Stimulated activated CD4-positive, alpha-beta T cell treated with anti-CD3 and anti-CD28 coated beads, Interleukin-4, amount 100 ng/mL, for 48 hours (primary cell): Measurements from ENCODE around the gene USP36.
A peak's percentile ranks its signal among the peaks of the same experiment; 100 is the strongest.
"Not testable (repeated sequence)": the region's sequence is repeated elsewhere in the genome, so short reads cannot be mapped to it uniquely, and the experiment has no call there.

Experiments
- DNase-seq, 2 donors: peaks; one replicate each; pipeline ENCODE4 v3.0.0-alpha.2; 2020; ENCODE audit warnings: low read depth in 2 of 2

The USP36 gene

DNA sequence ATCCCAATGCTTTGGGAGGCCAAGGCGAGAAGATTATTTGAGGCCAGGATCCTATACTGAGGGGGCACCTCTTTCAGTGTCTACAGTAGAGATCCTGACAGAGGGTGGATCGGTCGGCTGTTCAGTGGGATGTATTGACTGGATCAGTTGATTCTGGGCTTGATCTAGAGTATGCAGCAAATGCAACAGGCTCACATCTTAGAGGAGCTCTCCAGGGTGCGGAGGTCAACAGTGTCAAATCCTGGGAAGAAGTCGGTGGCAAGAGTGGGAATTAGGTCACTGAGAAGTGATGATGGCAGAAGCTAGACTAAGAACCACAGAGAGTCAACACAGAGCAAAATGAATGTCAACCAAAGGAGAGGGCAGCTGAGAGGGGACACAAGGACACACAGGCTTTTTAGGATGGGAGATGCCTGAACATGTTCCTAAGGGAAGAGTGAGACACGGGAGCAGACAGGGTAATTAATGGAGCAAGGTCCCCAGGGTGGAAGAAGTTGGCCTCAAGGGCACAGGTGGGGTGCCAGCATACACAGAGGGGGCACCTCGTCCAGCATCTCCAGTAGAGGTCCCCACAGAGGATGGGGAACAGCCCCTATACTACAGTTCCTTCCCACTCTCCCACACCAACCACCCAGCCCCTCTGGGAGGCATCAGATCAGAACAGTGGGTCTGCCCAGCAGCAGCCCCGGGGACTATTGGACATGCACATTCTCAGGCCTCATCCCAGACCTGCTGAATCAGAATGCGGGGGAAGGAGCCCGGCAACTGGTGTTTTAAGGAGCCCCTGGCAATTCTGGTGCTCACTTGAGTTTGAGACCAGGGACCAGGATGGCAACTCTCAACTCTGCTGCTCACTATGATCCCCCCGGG is 48.5 kb downstream of the USP36 start:
- DNase-seq: no peak

DNA sequence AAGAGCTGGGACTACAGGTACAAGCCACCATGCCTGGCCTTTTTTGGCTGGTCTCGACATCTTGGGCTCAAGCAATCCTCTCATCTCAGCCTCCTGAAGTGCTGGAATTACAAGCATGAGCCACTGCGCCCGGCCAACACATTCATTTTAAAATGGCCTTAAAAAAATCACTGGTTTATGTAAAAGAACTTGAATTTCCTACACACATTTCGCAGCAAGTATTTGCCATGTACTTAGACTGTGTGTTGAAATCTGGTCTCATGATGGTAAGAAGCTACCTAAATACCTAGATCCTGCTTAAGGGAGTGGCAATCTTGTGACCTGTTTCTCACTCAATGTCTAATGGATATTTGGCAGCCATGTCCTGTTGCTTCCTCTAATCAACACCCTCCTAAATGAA is 50.1 kb downstream of the USP36 start:
- no peak for DNase-seq

DNA sequence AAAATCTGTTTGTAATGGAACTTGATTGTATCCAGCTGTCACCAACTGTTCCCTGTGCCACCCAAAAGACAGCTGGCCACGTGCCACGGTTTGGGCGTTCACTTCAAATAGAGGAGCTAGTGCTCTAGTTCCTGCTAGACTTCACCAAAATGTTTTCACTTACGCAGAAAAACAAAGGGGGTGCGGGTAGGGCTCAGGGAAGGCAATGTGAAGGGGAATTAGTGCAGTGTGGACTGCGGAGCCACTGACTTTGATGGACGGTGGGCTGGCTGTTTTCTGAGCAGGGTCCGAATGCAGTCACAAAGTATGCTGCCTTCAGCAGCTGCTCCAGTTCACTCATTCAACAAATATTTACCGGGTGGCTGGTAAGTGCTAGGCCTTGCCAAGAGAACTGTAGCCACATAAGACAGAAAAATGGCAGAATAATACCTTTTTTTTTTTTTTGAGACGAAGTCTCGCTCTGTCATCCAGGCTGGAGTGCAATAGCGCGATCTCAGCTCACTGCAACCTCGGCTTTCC is 50.9 kb downstream of the USP36 start:
- DNase-seq: no peak

DNA sequence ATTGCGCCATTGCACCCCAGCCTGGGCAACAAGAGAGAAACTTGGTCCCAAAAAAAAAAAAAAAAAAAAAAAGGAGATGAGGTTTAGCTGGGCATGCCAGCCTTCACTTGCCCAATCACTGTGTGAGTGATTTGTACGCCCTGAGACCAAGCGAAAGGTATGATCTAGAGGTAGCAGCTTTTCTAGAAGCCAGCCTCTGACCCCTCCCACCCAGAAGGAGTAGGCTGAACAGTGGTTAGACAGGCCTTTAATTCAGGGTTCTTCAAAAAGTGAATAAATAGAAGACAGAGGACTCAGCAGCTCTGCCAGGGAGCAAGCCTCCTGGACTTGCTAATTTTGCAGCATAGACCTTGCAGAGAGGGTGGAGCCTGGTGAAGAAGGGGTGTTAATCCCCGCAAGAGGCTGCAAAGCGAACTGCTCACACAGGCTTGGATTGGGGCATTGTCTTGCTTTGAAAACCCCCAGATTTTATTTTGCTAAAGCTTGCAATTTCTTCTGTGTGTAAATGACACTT is 51.4 kb downstream of the USP36 start:
- no peak for DNase-seq

DNA sequence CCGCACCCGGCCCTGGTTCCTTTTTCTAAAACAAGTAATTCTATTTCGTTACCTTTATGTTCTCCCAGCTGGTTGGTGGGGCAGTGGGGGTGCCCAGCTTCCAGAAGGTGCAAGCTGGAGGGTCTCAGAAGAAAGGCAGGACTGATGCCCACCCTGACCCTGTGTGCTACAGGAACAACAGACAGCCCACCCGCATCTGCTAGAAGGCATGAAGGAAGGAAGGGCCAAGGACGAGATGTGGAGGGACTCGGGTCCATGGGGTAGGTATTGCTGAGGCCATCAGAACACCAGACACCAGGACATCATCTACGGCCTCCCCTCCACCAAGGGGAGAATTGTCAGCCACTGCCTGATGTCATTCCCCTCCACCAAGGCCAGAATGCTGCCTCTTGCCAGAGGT is 52.2 kb downstream of the USP36 start:
- no peak for DNase-seq

DNA sequence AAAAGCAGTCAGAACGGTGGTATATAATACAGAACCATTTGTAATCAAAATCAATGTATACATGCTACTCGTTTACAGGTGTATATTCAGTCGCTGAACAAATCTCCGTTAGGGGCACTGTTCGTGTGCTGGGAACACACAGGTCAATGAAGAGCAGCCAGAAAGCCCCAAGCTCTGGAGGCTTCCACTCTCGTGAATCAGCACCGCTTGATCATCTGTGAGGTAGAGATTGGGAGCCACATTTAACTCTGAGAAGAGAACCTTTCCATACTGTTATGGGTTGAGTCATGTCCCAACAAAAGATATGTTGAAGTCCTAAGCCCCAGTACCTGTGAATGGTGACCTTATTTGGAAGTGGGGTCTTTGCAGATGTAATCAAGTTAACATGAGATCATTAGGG is 53.2 kb downstream of the USP36 start:
- DNase-seq: no peak

DNA sequence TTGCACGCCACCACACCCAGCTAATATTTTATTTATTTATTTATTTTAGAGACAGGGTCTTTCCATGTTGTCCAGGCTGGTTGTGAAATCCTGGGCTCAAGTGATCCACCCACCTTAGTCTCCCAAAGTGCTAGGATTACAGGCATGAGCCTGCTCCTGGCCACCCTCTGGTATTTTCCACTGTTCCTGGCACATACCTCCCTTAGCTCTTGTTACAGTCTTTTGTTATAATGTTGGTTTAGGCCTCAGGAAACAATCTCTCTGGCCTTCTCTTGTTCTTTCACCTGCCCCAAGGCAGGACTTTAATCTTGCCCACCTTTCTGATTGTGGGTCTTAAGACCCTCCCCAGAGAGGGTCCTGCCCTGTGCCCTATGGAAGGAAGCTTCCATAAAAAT is 55.0 kb downstream of the USP36 start:
- DNase-seq: no peak

DNA sequence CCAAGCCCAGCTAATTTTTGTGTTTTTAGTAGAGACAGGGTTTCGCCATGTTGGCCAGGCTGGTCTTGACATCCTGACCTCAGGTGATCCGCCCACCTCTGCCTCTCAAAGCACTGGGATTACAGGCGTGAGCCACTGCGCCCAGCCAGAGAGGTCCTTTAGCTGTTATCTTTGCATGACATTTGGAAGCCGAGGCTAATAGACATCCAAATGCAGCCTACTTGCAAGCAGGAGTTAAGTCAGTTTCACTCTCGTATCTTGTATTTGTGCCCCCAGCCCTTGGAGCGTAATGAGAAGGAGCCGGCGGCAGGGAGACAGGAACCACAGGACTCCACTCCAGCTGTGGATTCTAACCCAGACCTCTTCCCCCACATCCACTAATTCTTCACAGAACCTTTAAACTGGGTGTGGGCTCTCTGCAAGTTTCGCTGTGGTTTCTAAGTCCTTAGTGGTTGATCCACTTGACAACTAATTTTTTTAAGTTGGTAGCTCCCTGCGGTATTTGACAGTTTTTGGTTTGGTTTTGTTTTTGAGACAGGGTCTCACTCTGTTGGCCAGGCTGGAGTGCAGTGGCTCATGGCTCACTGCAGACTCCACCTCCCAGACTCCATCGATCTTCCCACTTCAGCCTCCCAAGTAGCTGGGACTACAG is 55.5 kb downstream of the USP36 start:
- no peak for DNase-seq

DNA sequence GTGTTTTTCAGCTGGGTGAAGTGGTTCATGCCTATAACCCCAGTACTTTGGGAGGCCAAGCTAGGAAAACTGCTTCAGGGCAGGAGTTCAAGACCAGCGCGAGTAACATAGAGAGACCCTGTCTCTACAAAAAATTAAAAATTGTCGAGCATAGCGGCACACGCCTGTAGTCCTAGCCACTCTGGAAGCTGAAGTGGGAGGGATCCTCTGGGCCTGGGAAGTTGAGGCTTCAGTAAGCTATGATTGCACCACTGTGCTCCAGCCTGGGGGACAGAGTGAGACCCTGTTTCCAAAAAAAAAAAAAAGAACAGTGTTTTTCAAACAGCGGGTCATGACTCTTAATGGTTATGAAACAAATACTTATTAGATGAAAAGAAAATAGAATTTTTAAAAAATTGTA is 56.3 kb downstream of the USP36 start:
- no peak for DNase-seq

DNA sequence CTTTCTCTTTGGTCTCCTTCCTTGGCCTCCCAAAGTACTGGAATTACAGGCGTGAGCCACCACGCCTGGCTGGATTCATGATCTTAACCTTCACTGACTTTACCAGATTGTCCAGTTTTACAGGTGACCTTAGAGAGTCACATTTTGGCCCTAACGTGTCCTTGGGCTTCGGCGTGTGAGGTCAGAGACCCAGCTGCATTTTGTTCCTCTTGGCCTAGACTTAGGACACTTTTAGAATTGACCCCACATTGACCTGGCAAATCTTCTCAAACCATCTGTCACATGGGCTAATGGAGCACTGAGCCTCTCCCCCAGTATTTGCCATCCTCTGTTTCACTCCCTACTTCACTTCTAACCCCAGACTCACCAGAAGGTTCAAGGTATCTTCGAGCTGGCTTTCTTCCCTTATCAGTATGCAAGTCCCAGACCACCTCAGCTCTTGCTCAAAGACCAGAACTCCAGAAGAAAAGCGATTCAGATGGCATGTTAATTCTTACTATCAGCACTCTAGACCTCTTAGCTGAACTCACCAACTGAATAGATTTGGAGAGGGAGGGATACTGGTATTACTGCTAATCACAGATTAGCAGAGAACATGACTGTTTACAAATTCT is 56.8 kb downstream of the USP36 start:
- DNase-seq: no peak

DNA sequence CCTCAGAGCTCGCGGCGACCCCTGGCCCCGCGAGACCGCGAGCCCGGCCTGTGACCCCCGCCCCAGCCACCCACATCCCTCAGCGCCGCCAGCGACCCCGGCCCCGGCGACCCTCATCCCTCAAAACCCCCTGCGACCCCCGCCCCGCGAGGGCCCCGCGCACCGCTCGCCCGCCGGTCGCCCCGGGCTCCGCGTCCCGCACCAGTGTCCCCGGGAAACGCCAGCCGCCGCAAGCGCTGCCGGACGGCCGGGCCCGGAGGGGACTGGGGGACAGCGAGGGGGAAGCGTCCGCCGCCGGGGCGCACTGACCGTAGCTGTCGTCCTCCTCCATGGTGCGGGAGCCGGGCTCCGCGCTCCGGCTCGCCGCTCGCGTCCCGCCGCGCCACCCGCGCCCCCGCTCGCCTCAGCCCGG is 58.7 kb downstream of the USP36 start, which contains the start of gene CYTH1:
TSS of gene CYTH1 (minus strand) at position 381 of the 412 bp plus-strand sequence. CDS start at position 331, 50 bp downstream.
- no peak for DNase-seq

DNA sequence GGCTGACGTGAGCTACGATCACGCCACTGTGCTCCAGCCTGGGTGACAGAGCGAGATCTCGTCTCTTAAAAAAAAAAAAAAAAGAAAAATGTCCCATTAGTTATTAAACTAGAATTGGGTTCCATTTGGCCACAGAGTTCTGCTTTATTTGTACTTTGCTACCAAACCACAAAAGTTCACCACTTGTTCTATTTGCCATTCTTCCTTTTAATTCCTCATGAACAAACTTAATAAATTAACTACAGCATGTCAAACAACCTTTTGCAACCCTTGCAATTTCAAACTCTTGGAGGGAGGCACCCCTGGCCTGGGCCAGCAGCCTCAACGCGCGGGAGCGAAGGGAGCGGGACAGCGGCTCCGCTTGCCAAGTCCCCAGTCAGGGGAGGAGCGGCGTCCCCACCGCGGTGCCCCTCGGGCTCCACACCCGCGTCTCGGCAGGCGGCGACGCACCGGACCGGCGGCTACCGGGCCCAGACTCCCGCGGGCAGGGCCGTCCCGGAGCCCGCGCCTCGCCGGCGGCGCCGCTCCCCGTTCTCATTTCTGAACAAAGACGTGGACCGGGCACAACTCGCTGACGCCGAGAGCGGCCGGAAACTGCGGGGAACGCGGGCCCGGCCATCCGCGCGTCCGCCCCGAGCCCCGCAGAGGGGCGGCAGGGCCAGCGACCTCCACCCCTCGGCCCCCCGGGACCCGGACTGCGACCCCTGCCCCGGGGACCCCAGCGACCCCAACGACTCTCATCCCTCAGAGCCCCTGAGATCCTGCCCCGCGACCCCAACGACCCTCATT is 59.3 kb downstream of the USP36 start:
- DNase-seq: no peak

DNA sequence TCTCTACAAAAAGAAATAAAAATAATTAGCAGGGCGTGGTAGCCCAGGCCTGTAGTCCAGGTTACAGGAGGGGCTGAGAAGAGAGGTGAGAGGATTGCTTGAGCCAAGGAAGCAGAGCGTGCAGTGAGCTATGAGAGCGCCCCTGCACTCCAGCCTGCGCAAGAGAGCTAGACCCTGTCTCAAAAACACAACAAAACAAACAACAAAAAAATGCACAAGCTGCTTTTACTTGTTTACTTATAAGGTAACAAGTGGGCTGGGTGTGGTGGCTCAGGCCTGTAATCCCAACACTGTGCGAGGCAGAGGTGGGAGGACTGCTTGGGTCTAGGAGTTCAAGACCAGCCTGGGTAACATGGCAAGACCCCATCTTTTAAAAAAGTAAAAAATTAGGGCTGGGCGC is 60.3 kb downstream of the USP36 start:
- DNase-seq: no peak

DNA sequence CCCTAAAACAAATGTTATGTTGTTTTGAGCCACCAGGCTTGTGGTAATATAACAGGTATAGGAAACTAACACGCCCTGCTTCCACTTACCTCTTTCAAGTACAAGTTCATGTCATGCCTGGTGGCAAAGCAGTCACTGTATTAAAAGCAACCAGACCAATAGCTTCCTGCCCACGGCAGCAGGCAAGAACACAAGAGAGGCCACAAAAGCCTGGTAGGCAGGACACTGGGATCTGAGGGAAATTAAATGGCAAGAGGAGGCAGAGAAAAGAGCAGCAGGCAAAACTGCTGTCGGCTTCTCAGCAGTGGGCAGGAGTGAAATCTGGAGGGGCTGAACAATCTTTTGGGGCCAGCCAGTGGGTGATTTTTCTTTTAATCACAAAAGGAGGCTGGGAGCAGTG is 60.8 kb downstream of the USP36 start:
- no peak for DNase-seq

DNA sequence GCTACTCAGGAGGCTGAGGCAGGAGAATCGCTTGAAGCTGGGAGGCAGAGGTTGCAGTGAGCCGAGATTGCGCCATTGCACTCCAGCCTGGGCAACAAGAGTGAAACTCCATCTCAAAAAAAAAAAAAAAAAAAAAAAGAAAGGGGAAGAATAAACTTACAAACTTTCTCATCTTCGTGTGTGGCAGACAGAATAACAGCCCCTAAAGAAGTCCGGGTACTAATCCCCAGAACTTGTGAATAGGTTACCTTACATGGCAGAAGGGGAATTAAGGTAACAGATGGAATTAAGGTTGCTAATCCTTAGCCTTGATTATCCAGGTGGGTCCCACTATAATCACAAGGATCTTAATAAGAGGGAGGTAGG is 61.3 kb downstream of the USP36 start:
- DNase-seq: not testable (repeated sequence)

DNA sequence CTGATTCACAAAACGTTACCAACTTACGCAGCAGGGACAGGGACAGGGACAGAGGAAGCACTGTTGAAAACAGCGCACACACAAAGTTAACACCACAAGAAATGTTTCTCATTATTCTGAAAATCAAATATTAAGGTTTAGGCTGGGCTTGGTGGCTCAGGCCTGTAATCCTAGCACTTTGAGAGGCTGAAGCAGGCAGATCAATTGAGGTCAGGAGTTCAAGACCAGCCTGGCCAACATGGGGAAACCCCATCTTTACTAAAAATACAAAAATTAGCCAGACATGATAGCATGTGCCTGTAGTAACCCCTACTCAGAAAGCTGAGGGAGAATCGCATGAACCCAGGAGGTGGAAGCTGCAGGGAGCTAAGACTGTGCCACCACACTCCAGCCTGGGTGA is 62.7 kb downstream of the USP36 start:
- DNase-seq: no peak

DNA sequence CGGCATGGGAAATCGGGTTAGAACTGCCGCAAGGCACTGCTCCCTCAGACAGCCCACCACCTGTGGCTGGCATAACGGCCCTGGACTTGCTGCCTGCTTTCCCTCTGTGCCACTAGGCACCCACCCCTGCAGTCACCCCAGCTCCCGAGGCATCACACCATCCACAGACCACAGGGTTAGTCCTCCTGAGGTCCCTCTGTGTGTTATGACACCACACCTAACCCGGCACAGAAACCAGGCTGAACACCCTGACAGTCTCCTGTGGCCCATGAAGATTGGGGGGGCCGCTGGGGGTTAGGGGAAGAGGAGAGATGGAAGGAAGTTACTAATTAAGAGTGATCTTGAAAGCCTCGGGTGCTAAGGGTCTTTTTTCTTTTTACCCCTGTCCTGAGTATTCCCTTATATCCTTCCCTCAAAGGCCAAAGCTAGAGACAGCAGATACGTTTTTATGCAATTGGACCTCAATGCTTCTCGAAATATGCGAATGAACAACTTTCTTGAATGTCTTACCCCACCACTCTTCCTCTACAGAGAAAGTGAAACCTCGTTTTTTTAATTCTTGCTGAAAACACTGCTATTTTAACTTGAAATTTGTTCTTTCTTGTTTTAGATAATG is 65.5 kb downstream of the USP36 start:
- DNase-seq: peak; percentile 52 to 62

DNA sequence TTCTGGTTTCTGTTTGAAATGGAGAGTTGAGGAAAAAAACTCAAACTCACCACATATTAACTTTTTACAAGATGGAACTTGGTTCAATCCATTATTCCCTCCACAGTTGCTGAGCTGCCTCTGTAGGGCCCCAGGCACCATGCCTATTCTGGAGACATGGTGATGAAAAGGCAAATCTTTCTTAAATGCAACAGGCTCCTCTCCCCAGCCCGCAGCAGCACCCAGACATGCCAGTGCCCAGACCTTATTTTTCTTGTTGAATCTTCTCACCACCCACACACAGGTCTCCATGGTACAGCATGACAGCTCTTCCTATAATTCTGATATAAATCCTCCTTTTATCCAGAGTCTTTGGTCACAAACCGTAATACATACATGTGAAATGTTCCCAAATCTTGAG is 66.2 kb downstream of the USP36 start:
- no peak for DNase-seq

DNA sequence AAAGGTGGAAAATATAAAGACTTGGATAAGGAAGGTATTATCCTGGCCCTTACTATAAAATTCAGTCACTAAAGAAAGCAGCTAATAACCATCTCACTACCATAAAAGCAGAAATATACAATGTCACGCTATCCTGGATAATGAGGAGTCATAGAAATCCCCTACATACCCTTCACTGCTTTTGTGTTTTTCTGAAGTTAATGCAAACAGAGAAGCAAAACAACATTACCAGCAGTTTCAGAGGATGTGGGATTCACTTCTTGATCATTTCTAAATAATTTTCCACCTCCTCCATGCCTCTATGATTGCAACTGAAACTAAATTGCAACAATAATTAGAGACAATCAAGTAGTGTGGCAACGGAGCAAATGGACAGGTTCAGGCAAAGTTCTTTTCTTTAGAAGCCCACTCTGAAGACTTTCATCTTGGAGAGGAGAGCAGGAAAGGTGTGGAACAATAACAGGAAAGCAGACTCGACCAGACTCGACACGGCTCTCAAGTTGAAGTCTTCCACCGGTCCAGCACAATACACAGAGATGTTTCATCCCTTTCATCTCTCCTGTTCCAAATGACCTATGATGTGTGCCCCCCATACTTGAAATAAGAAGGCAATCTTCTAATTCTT is 68.7 kb downstream of the USP36 start:
- DNase-seq: no peak

DNA sequence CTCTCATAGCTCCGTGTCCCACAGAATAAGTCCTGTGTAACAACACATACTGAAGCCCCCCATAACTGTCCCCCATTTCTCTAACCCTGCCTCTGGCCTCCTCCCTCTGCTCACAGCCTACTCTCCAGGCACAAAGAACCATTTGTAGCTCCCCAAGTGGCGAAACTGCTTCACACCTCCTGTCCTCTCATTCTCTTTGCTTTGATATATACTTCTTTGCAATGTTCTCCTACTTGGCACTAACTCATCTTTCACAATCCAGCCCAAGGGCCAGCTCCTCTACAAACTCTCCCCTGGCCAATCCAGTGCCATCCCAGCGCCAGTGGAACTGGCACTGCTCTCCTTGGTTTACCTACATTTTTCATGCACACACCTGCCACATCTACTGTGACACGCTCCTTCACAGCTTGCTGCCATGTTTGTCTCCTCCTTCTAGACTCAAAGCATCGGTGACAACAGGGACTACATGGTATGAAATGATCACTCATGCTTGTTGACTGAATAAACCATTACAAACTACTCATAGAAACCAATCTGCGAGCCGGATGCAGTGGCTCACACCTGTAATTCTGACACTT is 71.3 kb downstream of the USP36 start:
- no peak for DNase-seq
